T-cell (primary cell): ENCODE data around the gene THSD8. TPM values are rescaled to one million over a fixed set of nuclear protein-coding genes. Genes with fewer than 3 reads are reported as not detected.

Experiments
- ATAC-seq, 4 experiments: fragments of 200-7000 bp in 3 of 4; fragments of 150-1000 bp in 1 of 4; cut with Tn5 transposase; replicated peaks in 1 of 4; 1 replicate in 3 of 4; 2 replicates in 1 of 4; pipeline ENCODE4 v1.10.0; 2021; ENCODE audit warnings: moderate library complexity in 3 of 4, mild to moderate bottlenecking in 2 of 4, moderate number of reproducible peaks in 1 of 4
- CTCF ChIA-PET, 2 donors: fragments of 300-600 bp; sonication (Branson Sonifier 250); formaldehyde crosslinking; loops; one replicate each; lab custom pipeline; 2022; ENCODE audit warnings: antibody characterized with exemption in 2 of 2; lab: Charles Lee
- POLR2A ChIA-PET, 2 donors: fragments of 300-600 bp; sonication (Branson Sonifier 250); formaldehyde crosslinking; loops; one replicate each; lab custom pipeline; 2022; ENCODE audit warnings: antibody characterized with exemption in 2 of 2; lab: Charles Lee
- DNase-seq, 35 experiments: peaks; one replicate each; pipeline versions ENCODE4 v3.0.0 to v3.0.0-alpha.2; 2013 to 2023
- H3K27ac ChIP-seq: one replicate; pipeline ENCODE4 v1.5.1; 2013; ENCODE audit warnings: low read length
- H3K27me3 ChIP-seq, 2 experiments: replicated peaks in 1 of 2; 1 replicate in 1 of 2; 2 replicates in 1 of 2; pipeline versions ENCODE4 v1.6.1 to v1.7.0; 2013; ENCODE audit warnings: low read length in 1 of 2, mixed read lengths in 1 of 2; ENCODE audit not compliant: control insufficient read depth in 2 of 2, insufficient read depth in 2 of 2; ENCODE audit errors: extremely low read depth in 1 of 2
- H3K36me3 ChIP-seq, 2 donors: 1 replicate in 1 of 2; 2 replicates in 1 of 2; pipeline versions ENCODE4 v1.6.1 to v1.7.0; 2013; ENCODE audit warnings: low read length in 1 of 2; ENCODE audit not compliant: control insufficient read depth in 2 of 2, insufficient read depth in 1 of 2; ENCODE audit errors: extremely low read depth in 1 of 2
- H3K4me1 ChIP-seq, 2 experiments: 1 replicate in 1 of 2; 2 replicates in 1 of 2; pipeline versions ENCODE4 v1.6.1 to v1.7.0; 2013; ENCODE audit warnings: low read length in 2 of 2, mixed read lengths in 1 of 2; ENCODE audit not compliant: insufficient read depth in 2 of 2, control insufficient read depth in 1 of 2; ENCODE audit errors: extremely low read depth in 1 of 2
- H3K4me3 ChIP-seq, 2 donors: 1 replicate in 1 of 2; 2 replicates in 1 of 2; pipeline versions ENCODE4 v1.5.1 to v1.7.0; 2013; ENCODE audit warnings: mild to moderate bottlenecking in 2 of 2, low read length in 1 of 2, moderate library complexity in 1 of 2; ENCODE audit not compliant: control insufficient read depth in 1 of 2; ENCODE audit errors: extremely low read depth in 1 of 2
- H3K9me3 ChIP-seq: 2 replicates; pipeline ENCODE4 v1.7.0; 2013
- H3K27ac Mint-ChIP-seq, 2 donors: one replicate each; pipeline ENCODE4 v1.8.0; 2020 to 2021; ENCODE audit warnings: mild to moderate bottlenecking in 2 of 2, mixed read lengths in 2 of 2
- H3K27me3 Mint-ChIP-seq, 2 donors: one replicate each; pipeline ENCODE4 v1.8.0; 2021 to 2022; ENCODE audit warnings: mixed read lengths in 2 of 2
- H3K36me3 Mint-ChIP-seq: one replicate; pipeline ENCODE4 v1.8.0; 2021; ENCODE audit warnings: mixed read lengths
- H3K4me1 Mint-ChIP-seq, 3 donors: one replicate each; pipeline ENCODE4 v1.8.0; 2020 to 2022; ENCODE audit warnings: mixed read lengths in 3 of 3, mild to moderate bottlenecking in 1 of 3
- H3K4me3 Mint-ChIP-seq, 3 donors: one replicate each; pipeline ENCODE4 v1.8.0; 2020 to 2022; ENCODE audit warnings: mild to moderate bottlenecking in 3 of 3, mixed read lengths in 3 of 3, moderate library complexity in 3 of 3
- H3K9me3 Mint-ChIP-seq, 3 donors: one replicate each; pipeline ENCODE4 v1.8.0; 2020 to 2022; ENCODE audit warnings: mixed read lengths in 3 of 3
- WGBS: methylation state at CpG from one replicate; pipeline ENCODE4 v1.1.5; 2013; ENCODE audit warnings: missing lambda C conversion rate; ENCODE audit not compliant: insufficient coverage; 5-methylcytosine and 5-hydroxymethylcytosine counted together
- total RNA-seq, 35 experiments: library from RNA in 6 of 35; stranded (reverse) in 6 of 35; fragments of 120-200 nt in 1 of 35; gene quantifications; one replicate each; pipeline versions ENCODE4 v1.2.1 to v1.2.4 and lab custom pipeline; 2013 to 2026

Gene THSD8
- total RNA-seq, 5 donors from 2014 or later (not counting 1 experiment from before 2014, with no cell fraction given): 0.63 to 2.4 (median 0.97) TPM; not detected in 1

DNA sequence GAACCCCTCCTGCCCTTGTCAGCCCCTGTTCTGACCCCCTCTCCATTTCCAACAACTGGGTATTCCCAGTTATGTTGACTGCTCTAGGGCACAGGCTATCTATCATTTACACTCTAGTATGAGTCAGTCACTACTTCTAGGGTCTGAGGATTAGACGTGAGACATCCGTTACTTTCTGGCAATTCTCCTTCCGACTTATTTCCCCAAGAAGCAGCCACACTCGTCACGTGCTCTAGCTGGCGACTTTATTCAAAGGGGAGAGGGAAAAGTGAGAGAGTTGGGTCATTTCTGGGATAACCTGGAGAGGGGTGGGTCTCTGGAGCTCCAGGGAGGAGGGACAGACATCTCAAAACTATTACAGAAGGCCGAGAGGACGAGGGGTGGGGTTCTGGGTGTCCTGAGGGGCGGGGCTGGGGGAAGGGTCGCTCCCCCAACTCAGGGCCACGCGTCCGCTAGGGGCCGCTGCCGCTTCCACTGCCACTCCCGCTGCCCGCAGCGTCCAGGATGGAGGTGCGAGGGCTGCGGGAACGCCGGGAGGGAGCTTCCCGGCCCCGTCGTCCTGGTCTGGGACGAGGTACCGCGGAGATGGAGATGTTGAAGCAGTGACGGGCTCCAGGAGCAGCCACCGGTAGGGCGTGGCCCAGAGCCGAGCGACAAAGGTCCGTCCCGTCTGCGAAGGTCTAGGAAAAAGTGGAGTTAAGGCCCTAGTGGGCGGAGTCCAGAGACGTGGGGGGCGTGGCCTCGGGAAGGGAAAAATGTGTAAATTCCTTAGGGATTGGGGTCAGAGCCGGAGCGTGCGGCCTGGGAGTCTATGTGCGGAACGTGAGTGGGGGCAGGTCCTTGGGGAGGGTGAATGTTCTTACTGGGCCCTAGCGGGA, 23.6 kb downstream of the THSD8 start:
- WGBS: 12% methylated on average over 33 of the region's 46 CpGs
- CTCF ChIA-PET: interaction anchor here in 1 of 2 donors (0.6 to 0.9 kb wide), 2 partner anchors 22 to 27 kb away, joined by 7 to 12 read pairs; no protein-coding TSS in a partner anchor
- H3K36me3 Mint-ChIP-seq: peaks cover 3% of the 10 kb centered on the region
- Histone ChIP-seq H3K4me1 (peaks cover 0 to 13% of the 10 kb centered on the region in 2 experiments), H3K9me3 (no peaks in the 10 kb centered on the region), H3K27ac (no peak overlapping the region), H3K27me3 (peaks cover 2 to 68% of the 10 kb centered on the region in 2 experiments), H3K4me3 (peak overlapping the region in 1 of 2 donors; percentile 18), H3K36me3 (no peaks in the 10 kb centered on the region)
- no peak overlapping the region for H3K27ac Mint-ChIP-seq
- H3K4me1 Mint-ChIP-seq: peaks cover 7 to 9% (median 7%) of the 10 kb centered on the region in 3 donors
- peak in 1 of 4 experiments; percentile 53 for ATAC-seq
- peak in 2 of 35 experiments; percentile 17 to 27 for DNase-seq
- H3K4me3 Mint-ChIP-seq: peak overlapping the region in 2 of 3 donors; percentile 13 to 42
- H3K27me3 Mint-ChIP-seq: peaks cover 39 to 63% of the 10 kb centered on the region in 2 donors
- peaks cover 3 to 6% (median 4%) of the 10 kb centered on the region in 3 donors for H3K9me3 Mint-ChIP-seq
- POLR2A ChIA-PET: no interaction called here

DNA sequence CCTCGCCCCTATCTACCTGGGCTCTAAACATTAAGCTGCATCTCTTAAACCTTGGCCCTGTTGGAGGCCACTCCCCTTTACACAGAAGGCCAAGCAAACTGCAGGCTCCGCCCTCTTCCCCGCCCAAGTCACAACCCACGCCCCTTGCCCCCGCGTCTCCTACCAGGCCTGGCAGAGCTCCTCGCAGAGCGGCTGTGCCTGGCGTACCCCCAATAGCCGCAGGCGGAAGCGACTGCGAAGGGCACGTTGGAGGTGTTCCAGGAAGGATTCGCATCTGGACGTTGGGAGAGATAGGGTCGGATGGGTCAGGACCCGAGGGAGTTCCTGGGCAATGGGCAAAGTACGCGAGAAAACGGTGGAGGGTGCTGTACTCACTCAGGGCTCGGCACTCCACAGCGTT, 26.6 kb downstream of the THSD8 start:
- Mint-ChIP-seq H3K4me3 (no peak overlapping the region), H3K27ac (no peak overlapping the region), H3K27me3 (peaks cover 63 to 84% of the 10 kb centered on the region in 2 donors), H3K36me3 (no peaks in the 10 kb centered on the region), H3K9me3 (peaks cover 0 to 11% (median 0%) of the 10 kb centered on the region in 3 donors), H3K4me1 (peaks cover 17 to 23% (median 19%) of the 10 kb centered on the region in 3 donors)
- Histone ChIP-seq H3K9me3 (no peaks in the 10 kb centered on the region), H3K27me3 (peaks cover 13 to 98% of the 10 kb centered on the region in 2 experiments), H3K27ac (no peak overlapping the region), H3K4me1 (peaks cover 4 to 27% of the 10 kb centered on the region in 2 experiments), H3K36me3 (no peaks in the 10 kb centered on the region), H3K4me3 (no peak overlapping the region)
- WGBS: 14% methylated on average over 23 of the region's 23 CpGs
- CTCF ChIA-PET: no interaction called here
- POLR2A ChIA-PET: no interaction called here
- ATAC-seq (no peak), DNase-seq (peak in 1 of 35 experiments; percentile 6)

DNA sequence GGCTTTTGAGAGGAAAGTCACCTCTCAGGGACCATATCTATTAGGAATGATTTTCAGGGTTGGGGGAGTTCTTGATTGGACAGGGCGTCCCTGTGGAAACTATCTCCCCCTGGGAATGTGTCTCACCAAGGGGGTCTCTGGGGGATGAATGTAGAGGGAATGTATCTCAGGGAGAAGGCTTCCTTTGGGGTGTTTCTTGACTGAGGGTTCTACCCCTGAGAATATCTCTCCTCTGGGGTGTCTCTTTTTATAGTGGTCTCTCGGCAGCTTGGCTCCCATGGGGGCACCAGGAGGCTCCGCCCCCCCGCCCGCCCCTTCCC, 31.5 kb downstream of the THSD8 start:
- Histone ChIP-seq H3K27me3 (peaks cover 26 to 94% of the 10 kb centered on the region in 2 experiments), H3K4me1 (peaks cover 4 to 40% of the 10 kb centered on the region in 2 experiments), H3K27ac (no peak overlapping the region), H3K9me3 (no peaks in the 10 kb centered on the region), H3K36me3 (no peaks in the 10 kb centered on the region), H3K4me3 (no peak overlapping the region)
- H3K27me3 Mint-ChIP-seq: peaks cover 69 to 80% of the 10 kb centered on the region in 2 donors
- H3K4me1 Mint-ChIP-seq: peaks cover 20 to 31% (median 27%) of the 10 kb centered on the region in 3 donors
- no CpG with 5 or more reads among the region's 5 CpGs for whole genome bisulfite sequencing
- ATAC-seq (no peak), DNase-seq (no peak)
- H3K4me3 Mint-ChIP-seq: peak overlapping the region in 2 of 3 donors; percentile 37 to 64
- peaks cover 0 to 11% (median 0%) of the 10 kb centered on the region in 3 donors for H3K9me3 Mint-ChIP-seq
- ChIA-PET CTCF (no interaction called here), POLR2A (no interaction called here)
- H3K36me3 Mint-ChIP-seq: no peaks in the 10 kb centered on the region
- peak overlapping the region in 1 of 2 donors; percentile 57 for H3K27ac Mint-ChIP-seq

DNA sequence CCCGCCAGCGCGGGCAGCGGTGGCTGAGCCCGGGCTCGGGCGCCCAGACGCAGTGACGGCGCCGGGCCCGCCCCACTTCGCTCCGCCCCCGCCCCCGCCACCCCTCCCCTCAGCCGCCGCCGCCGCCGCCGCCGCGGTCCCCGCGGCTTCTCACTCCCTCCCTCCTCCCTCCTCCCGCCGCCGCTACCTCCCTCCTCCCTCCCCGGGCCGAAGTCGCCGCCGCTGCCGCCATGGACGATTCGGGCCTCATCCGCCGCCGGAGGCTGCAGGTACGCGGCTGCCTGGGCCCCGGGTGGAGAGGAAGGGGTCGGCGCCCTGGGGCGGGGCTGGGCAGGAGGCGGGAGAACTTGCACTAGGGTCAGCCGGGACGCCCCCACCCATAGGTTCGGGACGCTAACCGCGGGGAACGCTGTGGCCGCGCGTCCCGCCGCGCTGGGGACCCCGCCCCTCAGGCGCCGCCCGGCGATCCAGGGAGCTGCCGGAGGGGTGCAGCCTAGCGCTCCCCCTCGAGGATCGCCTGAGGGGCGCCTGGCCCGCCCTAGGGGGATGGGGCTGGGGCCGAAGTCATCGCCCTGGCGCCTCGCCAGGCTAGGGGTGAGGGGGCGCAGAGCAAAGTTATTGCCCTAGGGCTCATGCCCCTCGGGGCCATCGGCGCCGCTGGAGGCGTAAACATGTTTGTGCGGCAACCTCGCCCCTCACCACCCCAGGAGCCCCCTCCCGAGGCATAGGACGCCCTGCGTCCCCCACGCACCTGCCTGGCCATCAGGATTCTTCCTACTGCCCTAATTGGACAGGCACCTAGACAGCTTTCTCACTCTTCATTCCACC, 32.1 kb downstream of the THSD8 start:
- WGBS: 3% methylated on average over 49 of the region's 87 CpGs
- ATAC-seq (peak; percentile 22 to 35 (median 27)), DNase-seq (peak in 8 of 35 experiments; percentile 4 to 65 (median 28))
- no peak overlapping the region for H3K27ac ChIP-seq
- H3K9me3 Mint-ChIP-seq: peaks cover 0 to 11% (median 0%) of the 10 kb centered on the region in 3 donors
- H3K27me3 Mint-ChIP-seq: peaks cover 70 to 75% of the 10 kb centered on the region in 2 donors
- ChIA-PET POLR2A (no interaction called here), CTCF (interaction anchor here in 1 of 2 donors (0.5 kb wide), 1 partner anchor 67 kb away, joined by 3 read pairs; no protein-coding TSS in a partner anchor)
- H3K4me1 ChIP-seq: peaks cover 7 to 43% of the 10 kb centered on the region in 2 experiments
- H3K4me3 Mint-ChIP-seq: peak overlapping the region; percentile 49 to 64 (median 50)
- H3K9me3 ChIP-seq: no peaks in the 10 kb centered on the region
- no peak overlapping the region for H3K27ac Mint-ChIP-seq
- H3K27me3 ChIP-seq: peaks cover 26 to 94% of the 10 kb centered on the region in 2 experiments
- H3K4me3 ChIP-seq: peak overlapping the region in 1 of 2 donors; percentile 23
- H3K4me1 Mint-ChIP-seq: peaks cover 22 to 33% (median 28%) of the 10 kb centered on the region in 3 donors
- H3K36me3 Mint-ChIP-seq: no peaks in the 10 kb centered on the region
- H3K36me3 ChIP-seq: no peaks in the 10 kb centered on the region

DNA sequence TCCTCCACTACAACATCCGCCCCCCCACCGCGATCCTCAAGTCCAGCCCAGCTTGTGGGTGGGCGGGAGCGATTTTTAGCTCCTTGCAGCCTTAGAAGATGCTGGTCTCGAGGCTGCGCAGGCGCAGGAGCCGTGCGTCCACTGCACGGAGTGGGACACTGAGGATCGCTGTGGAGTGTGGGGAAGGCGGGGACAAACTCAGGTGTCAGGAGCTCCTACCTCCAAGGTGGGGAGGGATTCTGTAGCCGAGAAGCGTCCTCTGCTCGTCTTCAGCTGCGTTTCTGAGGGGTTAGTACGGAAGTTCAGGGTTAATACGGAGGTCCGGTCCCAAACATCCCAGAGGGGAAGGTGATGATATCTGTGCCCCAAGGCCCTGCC, 32.7 kb downstream of the THSD8 start, which contains the start of gene RTBDN:
RTBDN (minus strand) TSS at position 14 of the 378 bp plus-strand sequence. CDS start 4,600 bp downstream, outside the sequence.
- peak within 1 kb of the TSS in 1 of 2 donors; percentile 57 for H3K27ac Mint-ChIP-seq
- no peak for ATAC-seq

More for the DNA sequence above, 32.7 kb downstream of the THSD8 start, which contains the start of gene RTBDN:
- Histone ChIP-seq H3K27ac (no peak within 1 kb of the TSS), H3K4me3 (peak within 1 kb of the TSS in 1 of 2 donors; percentile 38), H3K36me3 (no peaks in the 10 kb centered on the region), H3K27me3 (peaks cover 32 to 93% of the 10 kb centered on the region in 2 experiments), H3K4me1 (peaks cover 7 to 46% of the 10 kb centered on the region in 2 experiments), H3K9me3 (no peaks in the 10 kb centered on the region)
- H3K27me3 Mint-ChIP-seq: peaks cover 71 to 75% of the 10 kb centered on the region in 2 donors
- H3K4me1 Mint-ChIP-seq: peaks cover 27 to 39% (median 34%) of the 10 kb centered on the region in 3 donors
- H3K4me3 Mint-ChIP-seq: peak within 1 kb of the TSS; percentile 49 to 64 (median 50)
- 20% methylated on average over 18 of the region's 20 CpGs for WGBS
- H3K36me3 Mint-ChIP-seq: no peaks in the 10 kb centered on the region
- no peak for DNase-seq
- peaks cover 0 to 11% (median 0%) of the 10 kb centered on the region in 3 donors for H3K9me3 Mint-ChIP-seq
- CTCF ChIA-PET: interaction anchor here in 1 of 2 donors (0.5 kb wide), 1 partner anchor 67 kb away, joined by 3 read pairs; no protein-coding TSS in a partner anchor
- POLR2A ChIA-PET: no interaction called here
